HG03060 (cell line): ENCODE data around the gene PTPA.
"Not testable (repeated sequence)": the region's sequence is repeated elsewhere in the genome, so short reads cannot be mapped to it uniquely, and the experiment has no call there.

Experiments
- ATAC-seq: cut with Tn5 transposase; IDR thresholded peaks from one replicate; pipeline ENCODE4 v1.9.1; 2021; ENCODE audit warnings: low read depth, moderate number of reproducible peaks; ENCODE audit not compliant: unreplicated experiment

Gene PTPA

DNA sequence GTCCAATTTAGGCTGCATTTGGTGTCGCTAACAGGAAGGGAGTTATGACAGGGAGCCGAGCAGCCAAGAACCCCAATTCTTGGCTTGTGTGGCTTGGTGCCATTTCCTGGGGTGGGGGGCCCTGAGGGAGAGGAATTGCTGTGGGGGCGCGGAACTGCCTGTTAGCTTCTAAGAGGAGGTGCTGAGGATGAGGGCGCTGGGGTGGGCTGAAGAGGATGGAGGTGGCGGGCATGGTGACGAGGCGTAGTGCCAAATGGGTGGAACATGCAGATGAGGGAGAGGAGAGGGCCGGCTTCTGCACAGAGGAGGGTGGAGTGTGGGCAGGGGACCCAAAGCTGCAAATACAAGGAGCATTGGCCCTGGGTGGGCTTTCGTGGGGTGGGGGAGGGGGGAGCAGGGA, 38.9 kb downstream of the PTPA start:
- no peak for ATAC-seq

DNA sequence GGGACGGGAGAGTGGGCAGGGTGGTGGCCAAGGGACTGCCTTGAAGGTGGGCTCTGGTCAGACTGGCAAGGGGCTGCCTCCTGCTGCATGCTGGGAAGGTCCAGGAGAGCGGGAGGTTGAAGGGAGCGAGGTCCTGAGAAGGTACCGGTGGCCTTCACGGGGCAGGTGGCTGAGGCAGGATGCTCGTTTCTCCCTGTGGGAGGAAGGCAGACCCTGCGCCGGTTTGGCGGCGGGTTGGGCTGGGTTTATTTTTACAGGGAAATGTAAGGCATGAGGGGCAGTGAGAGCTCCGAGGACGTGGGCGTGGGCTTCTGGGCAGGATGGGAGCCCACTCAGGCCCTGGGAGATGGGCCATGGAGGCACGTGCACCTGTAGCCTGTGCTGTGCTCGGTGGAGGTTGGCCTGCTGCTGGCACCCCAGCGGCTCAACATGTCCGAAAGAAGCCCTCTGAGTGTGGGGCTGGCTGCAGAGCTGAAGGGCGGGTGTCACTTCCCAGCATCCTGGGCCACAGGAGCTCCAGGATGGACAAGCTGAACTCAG, 39.5 kb downstream of the PTPA start:
- no peak for ATAC-seq

DNA sequence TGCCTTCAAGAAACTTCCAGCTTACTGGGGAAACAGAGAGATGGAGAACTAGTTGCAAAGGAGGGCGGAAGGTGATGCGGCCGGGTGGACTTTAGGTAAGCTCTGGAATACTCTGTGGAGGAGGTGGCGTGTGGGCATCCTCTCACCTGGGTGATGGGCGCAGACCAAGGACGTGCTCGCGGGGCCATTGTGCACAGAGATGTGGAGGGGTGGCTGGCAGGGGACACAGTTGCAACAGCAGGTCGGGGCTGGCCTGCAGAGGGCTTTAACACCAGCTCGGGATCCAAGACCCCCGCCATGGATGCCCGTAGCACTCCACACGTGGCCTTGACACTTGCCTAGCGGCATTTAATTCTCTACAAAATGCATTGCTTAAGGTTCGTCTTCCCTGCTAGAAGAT, 40.3 kb downstream of the PTPA start:
- no peak for ATAC-seq

DNA sequence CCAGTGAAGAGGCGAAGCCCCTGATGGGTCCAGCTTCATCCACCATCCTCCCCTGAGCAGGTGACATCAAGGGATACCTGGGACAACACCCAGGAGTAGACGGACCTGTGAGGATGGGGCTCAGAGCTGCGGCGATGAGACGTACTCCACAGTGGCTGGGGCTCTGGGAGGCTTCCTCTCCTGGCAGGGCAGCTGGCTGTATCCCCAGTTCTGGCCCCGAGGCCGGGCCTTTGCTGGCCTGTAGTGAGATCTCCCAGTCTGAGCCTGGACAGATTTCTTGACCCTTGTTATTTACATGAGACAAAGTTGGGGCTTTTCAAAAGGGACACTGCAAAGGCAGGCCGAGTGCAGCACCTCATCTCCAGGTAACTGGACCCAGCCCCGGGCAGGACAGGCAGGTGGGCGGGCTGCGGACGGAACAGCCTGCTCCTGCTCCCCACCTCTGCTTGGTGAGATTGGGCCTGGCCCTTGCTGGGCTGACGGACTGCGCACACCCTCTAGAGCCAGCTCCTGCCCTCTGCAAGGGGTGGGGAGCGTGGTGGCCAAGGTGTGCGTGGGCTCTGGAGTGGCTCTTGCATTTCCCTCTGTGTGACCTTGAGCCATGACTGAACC, 43.8 kb downstream of the PTPA start:
- ATAC-seq: no peak

DNA sequence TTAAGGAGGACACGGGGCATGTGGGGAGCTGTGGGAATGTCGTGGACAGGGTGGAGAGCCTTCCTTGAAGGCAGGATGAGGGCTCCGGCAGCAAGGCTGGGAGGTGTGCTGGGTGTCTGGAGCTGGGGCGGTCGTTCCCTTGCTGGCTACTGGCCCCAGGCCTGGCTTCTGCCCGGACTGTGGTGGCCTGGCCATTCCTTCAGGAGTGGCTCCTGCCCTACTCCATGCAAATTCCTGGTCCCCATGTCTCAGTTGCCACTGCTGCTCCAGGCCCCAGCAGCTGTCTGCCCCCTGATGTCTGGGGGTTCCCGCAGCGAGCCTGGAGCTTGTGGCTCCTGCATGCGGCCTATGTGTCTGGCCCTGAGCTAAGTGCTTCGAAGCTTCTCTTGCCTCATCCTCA, 44.9 kb downstream of the PTPA start:
- no peak for ATAC-seq

DNA sequence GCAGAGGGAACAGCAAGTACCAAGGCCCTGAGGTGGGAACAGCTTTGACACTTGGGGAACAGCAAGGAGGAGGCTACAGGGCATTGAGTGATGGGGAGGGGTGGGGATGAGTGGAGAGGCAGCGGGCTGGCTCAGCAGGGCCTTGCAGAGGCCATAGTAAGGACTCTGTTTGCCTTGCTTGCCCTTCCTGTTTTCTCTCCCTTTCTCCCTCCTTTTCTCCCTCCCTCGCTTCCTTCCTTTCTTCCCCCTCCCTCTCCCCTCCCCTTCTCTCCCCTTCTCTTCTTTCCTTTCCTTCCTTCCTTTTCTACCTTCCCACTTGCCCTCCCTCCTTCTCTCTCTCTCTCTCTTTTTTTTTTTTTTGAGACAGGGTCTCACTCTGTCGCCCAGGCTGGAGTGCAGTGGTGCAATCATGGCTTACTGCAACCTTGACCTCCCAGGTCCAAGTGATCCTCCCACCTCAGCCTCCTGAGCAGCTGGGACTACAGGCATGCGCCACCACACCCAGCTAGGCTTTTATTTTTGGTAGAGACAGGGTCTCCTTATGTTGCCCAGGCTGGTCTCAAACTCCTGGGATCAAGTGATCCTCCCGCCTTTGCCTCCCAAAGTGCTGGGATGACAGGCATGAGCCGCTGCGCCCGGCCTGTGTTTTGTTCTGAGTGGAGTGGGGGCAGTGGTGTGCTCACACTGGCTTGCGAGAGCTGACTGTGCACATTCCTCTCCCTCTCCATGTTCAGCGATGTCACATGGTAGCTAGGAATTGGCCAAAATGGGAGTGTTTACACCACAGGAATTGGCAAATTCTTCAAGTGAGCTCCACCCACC, 49.7 kb downstream of the PTPA start:
- ATAC-seq: no peak

DNA sequence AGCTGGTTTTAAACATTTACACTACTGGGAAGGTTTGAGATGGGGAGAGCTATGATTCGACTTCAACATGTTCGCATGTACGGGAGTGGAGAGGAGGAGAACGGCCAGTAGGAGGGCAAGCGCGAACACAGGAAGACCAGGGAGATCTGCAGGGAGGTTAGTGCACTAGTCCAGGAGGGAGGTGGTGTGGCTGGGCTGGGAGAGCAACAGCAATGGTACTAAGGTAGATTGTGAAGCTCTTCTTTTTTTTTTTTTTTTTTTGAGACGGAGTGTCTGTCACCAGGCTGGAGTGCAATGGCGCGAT, 50.3 kb downstream of the PTPA start:
- no peak for ATAC-seq

DNA sequence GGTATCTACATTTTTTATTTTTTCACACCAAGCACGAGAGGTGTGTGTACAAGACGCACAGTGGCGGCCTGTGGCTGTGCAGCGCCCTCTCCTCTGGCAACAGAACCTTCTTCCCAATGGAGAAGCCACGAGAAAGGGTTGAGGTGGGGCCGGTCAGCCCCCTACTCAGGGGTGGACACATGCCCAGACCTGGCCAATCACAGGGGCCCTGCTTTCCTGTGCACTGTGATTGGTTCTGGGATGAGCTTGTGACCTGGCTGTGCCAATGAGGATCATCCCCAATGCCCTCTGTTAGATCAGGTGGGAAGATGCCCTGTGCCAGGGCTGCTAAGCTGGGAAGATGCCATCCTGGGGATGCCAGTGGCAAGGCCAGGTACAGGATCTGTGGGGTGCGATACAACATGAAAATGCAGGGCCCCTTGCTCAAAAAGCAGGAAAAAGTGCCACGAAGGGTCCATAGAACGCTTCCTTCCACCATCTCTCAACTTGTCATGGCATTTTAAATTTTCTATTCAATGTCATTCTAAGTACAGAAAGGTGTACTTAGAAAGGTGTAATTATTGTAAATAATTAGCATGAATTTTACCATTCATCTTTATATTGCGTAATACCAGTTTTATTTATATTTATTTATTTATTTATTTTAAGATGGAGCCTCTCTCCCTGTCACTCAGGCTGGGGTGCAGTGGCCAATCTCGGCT, 51.4 kb downstream of the PTPA start:
- ATAC-seq: no peak

DNA sequence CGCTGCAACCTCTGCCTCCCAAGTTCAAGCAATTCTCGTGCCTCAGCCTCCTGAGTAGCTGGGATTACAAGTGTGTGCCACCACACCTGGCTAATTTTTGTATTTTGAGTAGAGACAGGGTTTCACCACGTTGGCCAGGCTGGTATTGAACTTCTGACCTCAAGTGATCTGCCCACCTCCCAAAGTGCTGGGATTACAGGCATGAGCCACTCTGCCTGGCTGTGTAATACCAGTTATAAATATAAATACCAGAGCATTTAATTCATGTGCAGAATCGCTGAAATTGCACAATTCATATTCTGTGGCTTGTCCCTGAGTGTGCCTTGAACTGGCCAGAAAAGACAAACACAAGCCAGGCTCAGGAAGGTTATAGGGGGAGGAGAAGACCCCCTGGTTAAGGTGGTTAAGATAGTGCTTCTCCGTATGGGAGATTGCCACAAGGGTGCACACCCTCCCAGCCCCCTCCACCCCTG, 52.0 kb downstream of the PTPA start:
- not testable (repeated sequence) for ATAC-seq

DNA sequence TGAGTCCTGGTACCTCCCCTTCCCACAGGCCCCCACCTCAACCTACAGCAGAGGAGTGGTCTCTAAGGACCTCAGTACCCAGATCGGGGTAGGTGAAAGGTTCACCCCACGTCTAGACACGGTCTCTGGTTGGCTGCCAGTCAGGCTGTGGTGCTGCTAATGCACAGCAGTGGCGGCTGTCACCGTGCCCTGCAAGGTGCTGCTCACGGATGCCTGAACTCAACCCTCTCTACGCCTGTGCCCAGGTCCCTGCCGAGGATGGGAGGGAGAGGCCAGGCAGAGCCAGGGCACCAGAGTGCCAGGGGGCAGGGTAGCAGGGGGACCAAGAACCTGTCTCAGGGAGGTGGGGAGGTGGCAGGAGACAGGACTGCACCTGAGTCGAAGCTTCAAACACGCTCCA, 52.5 kb downstream of the PTPA start:
- ATAC-seq: no peak

DNA sequence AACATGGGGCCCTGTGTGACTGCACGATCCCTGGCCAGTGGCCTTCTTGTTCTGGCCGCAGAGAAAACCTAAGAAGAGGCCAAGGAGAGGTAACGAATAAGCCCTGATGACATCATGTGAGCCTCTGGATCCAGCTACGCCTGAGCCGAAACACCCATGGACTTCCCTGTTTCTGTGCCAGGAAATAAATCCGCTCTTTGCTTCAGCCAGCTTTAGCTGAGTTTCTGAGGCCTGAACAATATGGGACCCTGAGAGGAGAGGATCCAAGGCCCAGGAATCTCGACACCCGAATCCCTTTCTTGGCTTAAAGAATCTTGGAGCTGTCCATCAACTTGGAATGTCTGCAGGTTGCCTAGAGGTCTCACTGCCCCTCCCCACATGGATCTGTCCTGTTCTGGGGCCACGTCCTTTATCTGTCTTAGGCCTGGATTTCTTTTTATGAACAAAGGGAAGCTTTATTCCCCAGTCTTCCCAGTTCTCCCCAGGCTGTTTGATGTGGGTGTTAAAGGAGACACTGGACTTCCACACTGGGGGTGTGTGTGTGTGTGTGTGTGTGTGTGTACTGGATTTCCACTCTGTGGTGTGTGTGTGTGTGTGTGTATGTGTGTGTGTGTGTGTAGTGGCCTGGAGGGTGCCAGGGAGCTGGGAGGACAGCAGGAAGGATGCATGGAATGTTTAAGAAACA, 53.2 kb downstream of the PTPA start:
- ATAC-seq: no peak

DNA sequence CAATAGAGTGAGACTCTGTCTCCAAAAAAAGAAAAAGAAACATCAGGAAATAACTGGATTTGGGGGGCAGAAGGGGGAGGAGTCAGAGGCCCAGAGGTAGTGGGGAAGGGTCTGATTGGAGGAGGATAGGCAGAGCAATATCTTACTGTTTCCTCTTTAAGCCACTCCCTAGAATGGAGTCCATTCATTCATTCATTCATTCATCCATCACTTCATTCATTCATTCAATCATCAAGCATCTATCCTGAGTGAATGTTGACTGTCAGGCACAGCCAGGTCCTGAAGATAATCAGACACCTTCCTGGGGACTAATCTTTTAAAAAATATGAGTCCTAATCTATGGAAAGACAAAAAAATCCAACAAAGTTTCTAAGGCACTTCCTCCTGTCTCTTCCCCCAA, 54.0 kb downstream of the PTPA start:
- ATAC-seq: no peak

DNA sequence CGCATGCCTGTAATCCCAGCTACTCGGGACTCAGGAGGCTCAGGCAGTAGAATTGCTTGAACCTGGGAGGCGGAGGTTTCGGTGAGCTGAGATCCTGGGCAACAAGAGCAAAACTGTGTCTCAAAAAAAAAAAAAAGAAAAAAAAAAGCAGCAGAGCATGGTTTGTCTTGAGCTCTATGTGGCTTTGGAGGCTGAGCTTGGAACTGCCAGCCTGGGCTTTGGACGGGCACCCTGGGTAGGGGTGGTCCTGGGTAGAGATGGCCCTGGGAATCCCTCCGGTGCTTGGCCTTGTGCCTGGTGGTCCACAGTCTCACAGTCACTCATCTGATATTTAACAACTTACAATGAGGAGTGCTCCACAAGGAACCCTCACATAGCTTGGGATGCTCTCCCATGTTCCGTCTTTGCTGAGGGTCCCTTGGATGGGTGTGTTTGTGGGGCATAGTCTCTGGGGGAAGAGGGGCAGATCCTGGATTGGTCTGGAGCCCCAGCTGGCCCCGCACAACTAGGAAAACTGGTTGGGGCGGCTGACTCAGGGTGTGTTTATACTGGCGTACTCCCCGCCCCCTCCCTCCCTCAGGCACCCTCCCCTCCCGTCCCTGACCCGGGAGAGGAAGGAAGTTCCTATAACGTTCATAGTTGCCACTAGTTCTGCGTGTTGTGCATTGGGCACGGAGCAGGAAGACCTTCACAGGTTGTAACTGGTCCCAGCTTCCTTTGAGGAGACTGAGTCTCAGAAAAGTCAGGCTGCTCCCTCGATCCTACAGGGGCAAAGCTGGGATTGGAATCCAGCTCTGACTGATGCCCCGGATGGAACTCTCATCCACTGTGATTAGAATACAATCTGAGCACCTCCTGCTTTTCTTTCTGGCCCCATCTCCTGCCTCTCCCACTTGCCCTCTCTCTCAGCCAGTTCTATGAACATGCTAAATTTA, 55.7 kb downstream of the PTPA start:
- no peak for ATAC-seq

DNA sequence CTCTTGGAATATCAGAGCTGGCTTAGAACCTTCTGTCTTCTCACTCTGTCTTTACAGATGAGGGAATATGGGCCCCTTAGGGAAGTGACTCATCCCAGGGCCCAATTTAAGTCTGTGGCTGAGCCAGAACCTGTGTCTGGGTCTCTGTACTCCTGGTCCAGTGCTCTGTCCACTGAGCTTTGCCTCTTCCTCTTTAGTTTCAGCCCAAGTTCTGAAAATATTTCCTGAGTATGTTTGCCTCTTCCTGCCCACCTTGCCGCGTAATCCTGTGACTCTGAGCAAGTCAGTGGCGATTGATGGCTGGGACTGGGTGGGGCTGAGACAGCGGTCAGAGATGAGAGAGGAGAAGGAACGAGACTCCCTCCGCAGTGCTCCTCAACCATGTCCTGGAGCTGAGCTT, 59.0 kb downstream of the PTPA start:
- no peak for ATAC-seq

DNA sequence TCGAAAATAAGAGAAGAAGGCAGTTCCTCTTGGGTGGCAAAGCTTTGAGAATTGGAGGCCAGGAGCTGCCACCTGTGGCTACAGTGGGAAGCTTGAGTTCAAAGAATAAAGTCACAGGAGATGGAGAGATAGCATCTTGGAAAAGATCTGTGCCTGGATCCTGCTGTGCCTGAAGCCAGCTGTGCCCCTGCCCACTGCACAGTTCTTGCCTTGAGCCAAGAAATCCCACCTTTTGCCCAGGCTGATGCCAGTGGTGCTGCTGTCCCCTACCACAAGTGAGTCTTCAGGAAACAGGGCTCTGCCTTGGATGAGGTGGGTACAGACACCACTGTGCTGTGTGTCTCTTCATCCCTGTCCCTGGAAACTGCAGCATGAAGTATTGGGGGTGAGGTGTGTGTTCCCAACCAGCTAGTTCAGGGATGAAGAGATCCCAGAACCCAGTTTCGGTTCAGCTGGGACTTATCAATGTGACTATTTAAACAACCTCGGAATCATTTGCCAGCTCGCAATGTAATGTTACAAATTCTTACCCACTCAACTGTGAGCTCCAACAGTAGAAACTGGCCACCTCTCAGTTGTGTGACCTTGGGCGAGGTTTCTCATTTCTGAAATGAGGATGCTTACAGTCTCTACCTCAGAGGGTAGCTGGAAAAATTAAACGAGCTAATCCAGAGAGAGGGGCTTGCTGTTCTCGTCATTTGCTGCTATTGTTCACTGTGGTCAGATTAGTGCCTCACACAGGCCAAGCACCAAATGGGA, 61.0 kb downstream of the PTPA start:
- ATAC-seq: no peak

DNA sequence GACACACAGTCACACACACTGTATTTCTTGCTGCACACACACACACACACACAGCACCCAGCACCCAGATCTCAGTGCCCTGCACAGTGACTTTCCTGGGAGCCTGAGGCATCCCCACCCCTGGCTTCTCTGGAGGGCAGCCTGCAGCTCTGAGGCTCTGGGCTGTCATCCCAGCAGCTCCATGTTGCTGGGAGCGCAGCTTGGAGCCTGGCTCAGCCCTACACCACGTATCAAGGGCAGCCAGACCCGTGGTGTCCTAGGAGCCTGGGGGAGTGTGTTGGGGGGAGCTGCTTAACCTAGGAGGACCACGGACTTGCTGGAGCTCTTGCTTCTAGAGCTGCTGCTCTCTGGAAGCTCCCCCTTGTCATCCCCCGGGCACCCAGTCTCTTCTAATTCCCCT, 61.6 kb downstream of the PTPA start:
- ATAC-seq: no peak

DNA sequence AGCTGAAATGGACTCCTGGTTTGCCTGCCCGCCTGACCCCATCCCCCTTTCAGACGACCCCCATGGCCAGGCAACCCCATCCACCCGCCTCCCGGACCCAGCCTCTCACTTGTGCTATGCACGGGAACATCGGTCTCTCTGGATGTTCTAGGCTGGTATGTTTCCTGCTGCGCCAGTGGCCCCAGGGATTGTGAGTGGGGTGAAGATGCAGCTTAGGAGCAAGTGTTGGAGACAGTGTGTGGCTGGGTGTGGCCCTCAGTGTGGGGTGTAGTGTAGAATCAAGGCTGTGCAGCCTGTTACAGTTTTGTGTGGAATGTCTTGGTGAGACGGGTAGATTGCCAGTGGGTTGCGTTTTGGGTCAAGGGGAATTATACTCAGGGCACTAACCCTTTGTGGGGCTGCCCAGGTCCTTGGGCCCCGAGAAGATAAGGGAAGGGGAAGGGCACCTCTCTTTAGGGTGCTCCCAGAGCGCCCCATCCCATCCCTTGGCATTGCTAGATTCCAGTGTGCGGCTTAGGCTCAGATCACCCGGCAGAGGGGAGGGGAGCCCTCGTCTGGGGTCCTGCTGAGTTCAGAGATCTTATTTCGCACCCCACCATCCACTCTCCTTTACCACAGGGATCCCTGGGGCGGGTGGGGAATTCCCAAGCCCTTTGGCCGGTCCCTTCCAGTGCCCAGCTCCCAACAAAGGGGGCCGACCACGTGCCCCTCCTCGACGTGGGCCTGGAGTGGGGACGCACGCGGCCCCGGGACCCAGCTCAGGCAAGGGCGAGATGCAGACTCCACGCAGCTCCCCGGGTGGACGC, 62.3 kb downstream of the PTPA start:
- no peak for ATAC-seq

DNA sequence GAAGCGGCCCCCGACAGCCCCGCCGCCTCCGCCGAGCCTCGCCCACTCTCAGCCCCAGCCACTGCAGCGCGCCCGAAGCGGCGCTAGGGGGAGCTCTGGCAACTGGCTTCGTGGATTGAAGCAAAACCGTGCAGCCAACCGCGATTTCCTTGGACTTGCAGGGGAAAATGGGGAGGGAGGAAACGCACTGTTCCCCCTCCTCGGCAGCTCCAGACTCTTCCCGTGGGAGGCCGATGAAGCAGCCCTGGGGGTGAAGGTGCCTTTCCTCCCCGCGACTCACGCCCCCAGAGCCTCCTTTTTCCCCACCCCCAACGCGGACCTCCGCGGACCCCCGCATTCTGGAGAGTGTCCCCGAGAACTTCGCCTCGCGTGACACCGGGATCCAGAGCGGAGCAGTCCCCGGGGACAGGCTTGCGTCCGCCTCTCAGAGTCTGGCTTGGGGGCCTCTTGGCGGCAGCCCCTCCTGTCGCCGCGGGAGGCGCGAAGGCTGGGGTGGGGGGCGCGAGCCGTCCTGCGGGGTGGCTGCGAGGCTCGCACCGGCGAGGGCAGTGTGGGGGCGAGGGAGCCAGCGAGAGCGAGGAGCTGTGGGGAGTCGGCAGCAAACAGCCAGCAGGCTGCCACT, 63.0 kb downstream of the PTPA start:
- ATAC-seq: no peak
